Neural cell (in vitro differentiated cells): ENCODE results near the gene INPP5B. TPM values are rescaled to one million over a fixed set of nuclear protein-coding genes. Genes with fewer than 3 reads are reported as not detected.

Experiments used
- H2AFZ ChIP-seq: fragments of 200-600, 300-800 bp; sonication (generic), shearing (Covaris generic); 2 replicates; pipeline ENCODE4 v1.6.0; 2014; ENCODE audit warnings: low read depth, mild to moderate bottlenecking, antibody characterized with exemption, low read length, moderate library complexity
- H3F3A ChIP-seq: fragments of 200-600 bp; shearing (Covaris generic); 2 replicates; pipeline ENCODE4 v1.6.1; 2016; ENCODE audit warnings: mild to moderate bottlenecking, moderate library complexity, mixed read lengths, antibody characterized with exemption, low read length; ENCODE audit not compliant: insufficient read depth, poor library complexity, severe bottlenecking
- H3K27ac ChIP-seq: fragments of 200-600, 300-800 bp; sonication (generic), shearing (Covaris generic); 2 replicates; pipeline ENCODE4 v1.5.1; 2014; ENCODE audit warnings: mild to moderate bottlenecking, low read length, moderate library complexity
- H3K27me3 ChIP-seq: fragments of 300-800, 200-600 bp; sonication (generic), shearing (Covaris generic); 2 replicates; pipeline ENCODE4 v1.6.0; 2014; ENCODE audit warnings: mild to moderate bottlenecking, low read depth, low read length, moderate library complexity; ENCODE audit not compliant: insufficient read depth
- H3K36me3 ChIP-seq: fragments of 300-800, 200-600 bp; sonication (generic), shearing (Covaris generic); 2 replicates; pipeline ENCODE4 v1.5.1; 2014; ENCODE audit warnings: mild to moderate bottlenecking, antibody characterized with exemption, low read length, moderate library complexity; ENCODE audit not compliant: insufficient read depth
- H3K4me2 ChIP-seq: fragments of 300-800, 200-600 bp; sonication (generic), shearing (Covaris generic); 2 replicates; pipeline ENCODE4 v1.6.0; 2014; ENCODE audit warnings: mild to moderate bottlenecking, low read length
- H3K4me3 ChIP-seq: fragments of 300-800, 200-600 bp; sonication (generic), shearing (Covaris generic); 2 replicates; pipeline ENCODE4 v1.5.1; 2014; ENCODE audit warnings: mild to moderate bottlenecking, low read length, moderate library complexity
- H3K79me2 ChIP-seq: fragments of 200-600 bp; shearing (Covaris generic); replicated peaks from 2 replicates; pipeline ENCODE4 v1.6.0; 2014; ENCODE audit warnings: mild to moderate bottlenecking, low read length, moderate library complexity; ENCODE audit not compliant: insufficient read depth
- H3K9ac ChIP-seq: fragments of 300-800, 200-600 bp; sonication (generic), shearing (Covaris generic); 2 replicates; pipeline ENCODE4 v1.6.1; 2016; ENCODE audit warnings: mild to moderate bottlenecking, low read length, mixed read lengths
- H3K9me2 ChIP-seq: fragments of 200-600 bp; shearing (Covaris generic); 2 replicates; pipeline ENCODE4 v1.6.1; 2016; ENCODE audit warnings: mild to moderate bottlenecking, low read length, mixed read lengths; ENCODE audit not compliant: insufficient read depth
- H3K9me3 ChIP-seq: fragments of 200-600, 300-800 bp; sonication (generic), shearing (Covaris generic); 2 replicates; pipeline ENCODE4 v1.6.1; 2016; ENCODE audit warnings: mild to moderate bottlenecking, mixed run types, low read length, moderate library complexity, mixed read lengths
- H4K20me1 ChIP-seq: fragments of 200-600 bp; shearing (Covaris generic); 2 replicates; pipeline ENCODE4 v1.6.1; 2016; ENCODE audit warnings: mild to moderate bottlenecking, mixed run types; ENCODE audit not compliant: insufficient read depth
- CTCF ChIP-seq: fragments of 450-650 bp; IDR thresholded peaks from 2 replicates; pipeline ENCODE4 v1.5.1; 2014; ENCODE audit warnings: antibody characterized with exemption, mild to moderate bottlenecking, moderate library complexity; ENCODE audit not compliant: poor library complexity, severe bottlenecking
- EP300 ChIP-seq: fragments of 450-650 bp; conservative IDR thresholded peaks from 2 replicates; pipeline ENCODE4 v1.6.1; 2014; ENCODE audit warnings: antibody characterized with exemption, mild to moderate bottlenecking, moderate library complexity; ENCODE audit not compliant: poor library complexity, severe bottlenecking
- EZH2 ChIP-seq: fragments of 200-600, 300-800 bp; shearing (Covaris generic), sonication (generic); IDR thresholded peaks from 2 replicates; pipeline ENCODE4 v1.6.1; 2014; ENCODE audit warnings: antibody characterized with exemption, low read length, borderline replicate concordance, mild to moderate bottlenecking; ENCODE audit not compliant: insufficient read depth, poor library complexity, severe bottlenecking
- MXI1 ChIP-seq: fragments of 450-650 bp; conservative IDR thresholded peaks from 2 replicates; pipeline ENCODE4 v1.6.1; 2014; ENCODE audit warnings: antibody characterized with exemption, mild to moderate bottlenecking; ENCODE audit not compliant: poor library complexity, severe bottlenecking
- POLR2AphosphoS5 ChIP-seq: IDR thresholded peaks from 2 replicates; pipeline ENCODE4 v1.6.1; 2012
- RAD21 ChIP-seq: fragments of 450-650 bp; conservative IDR thresholded peaks from 2 replicates; pipeline ENCODE4 v1.6.1; 2014; ENCODE audit warnings: antibody characterized with exemption, mild to moderate bottlenecking, moderate library complexity
- REST ChIP-seq: IDR thresholded peaks from 2 replicates; pipeline ENCODE4 v1.6.1; 2012; ENCODE audit warnings: borderline replicate concordance
- SMC3 ChIP-seq: fragments of 450-650 bp; conservative IDR thresholded peaks from 2 replicates; pipeline ENCODE4 v1.6.1; 2014; ENCODE audit warnings: antibody characterized with exemption, mild to moderate bottlenecking, moderate library complexity; ENCODE audit not compliant: poor library complexity
- TAF1 ChIP-seq: IDR thresholded peaks from 2 replicates; pipeline ENCODE4 v1.6.1; 2012; ENCODE audit warnings: low read depth
- polyA plus RNA-seq: library from polyadenylated mRNA; depleted of rRNA; stranded (reverse); fragments of >200 nt; gene quantifications from 2 replicates; pipeline ENCODE4 v1.2.3, GENCODE V29; 2014

INPP5B gene
- polyA plus RNA-seq, 1 donor from 2014 or later: 13.4 TPM

GRCh38 chr1:37872692-37873091 is 74.2 kb downstream of the INPP5B start:
- no peak for TF ChIP-seq SMC3
- no peak for TF ChIP-seq EZH2
- no peak for TF ChIP-seq RAD21
- no peak for TF ChIP-seq EP300
- no peak for TF ChIP-seq TAF1
- TF ChIP-seq MXI1: no peak
- TF ChIP-seq CTCF: no peak
- TF ChIP-seq POLR2AphosphoS5: no peak
- no peak for TF ChIP-seq REST
- Histone ChIP-seq H3K27ac (no peak overlapping the region), H3K36me3 (no peaks in the 10 kb centered on the region)

GRCh38 chr1:37868466-37868865 is 78.4 kb downstream of the INPP5B start:
- no peaks in the 10 kb centered on the region for H3K79me2 ChIP-seq
- no peaks in the 10 kb centered on the region for H4K20me1 ChIP-seq
- H3F3A ChIP-seq: no peaks in the 10 kb centered on the region
- no peak overlapping the region for H3K27ac ChIP-seq
- H3K9me2 ChIP-seq: no peaks in the 10 kb centered on the region
- no peak overlapping the region for H3K4me2 ChIP-seq
- TF ChIP-seq REST (no peak), SMC3 (no peak), EZH2 (no peak), EP300 (no peak), MXI1 (no peak), TAF1 (no peak), POLR2AphosphoS5 (no peak), CTCF (no peak), RAD21 (no peak)
- peaks cover 7% of the 10 kb centered on the region for H3K36me3 ChIP-seq
- H2AFZ ChIP-seq: no peak overlapping the region
- H3K4me3 ChIP-seq: no peak overlapping the region
- H3K9ac ChIP-seq: no peak overlapping the region
- no peaks in the 10 kb centered on the region for H3K27me3 ChIP-seq
- H3K9me3 ChIP-seq: no peaks in the 10 kb centered on the region

More at GRCh38 chr1:37872692-37873091, 74.2 kb downstream of the INPP5B start:
- Histone ChIP-seq H3K4me3 (no peak overlapping the region), H3K27me3 (no peaks in the 10 kb centered on the region), H3K4me2 (no peak overlapping the region), H3K79me2 (no peaks in the 10 kb centered on the region), H2AFZ (no peak overlapping the region), H4K20me1 (no peaks in the 10 kb centered on the region), H3K9me2 (no peaks in the 10 kb centered on the region), H3F3A (no peaks in the 10 kb centered on the region), H3K9me3 (no peaks in the 10 kb centered on the region), H3K9ac (no peak overlapping the region)
